ENCODE results near the gene ARHGAP5.

Gene ARHGAP5

DNA sequence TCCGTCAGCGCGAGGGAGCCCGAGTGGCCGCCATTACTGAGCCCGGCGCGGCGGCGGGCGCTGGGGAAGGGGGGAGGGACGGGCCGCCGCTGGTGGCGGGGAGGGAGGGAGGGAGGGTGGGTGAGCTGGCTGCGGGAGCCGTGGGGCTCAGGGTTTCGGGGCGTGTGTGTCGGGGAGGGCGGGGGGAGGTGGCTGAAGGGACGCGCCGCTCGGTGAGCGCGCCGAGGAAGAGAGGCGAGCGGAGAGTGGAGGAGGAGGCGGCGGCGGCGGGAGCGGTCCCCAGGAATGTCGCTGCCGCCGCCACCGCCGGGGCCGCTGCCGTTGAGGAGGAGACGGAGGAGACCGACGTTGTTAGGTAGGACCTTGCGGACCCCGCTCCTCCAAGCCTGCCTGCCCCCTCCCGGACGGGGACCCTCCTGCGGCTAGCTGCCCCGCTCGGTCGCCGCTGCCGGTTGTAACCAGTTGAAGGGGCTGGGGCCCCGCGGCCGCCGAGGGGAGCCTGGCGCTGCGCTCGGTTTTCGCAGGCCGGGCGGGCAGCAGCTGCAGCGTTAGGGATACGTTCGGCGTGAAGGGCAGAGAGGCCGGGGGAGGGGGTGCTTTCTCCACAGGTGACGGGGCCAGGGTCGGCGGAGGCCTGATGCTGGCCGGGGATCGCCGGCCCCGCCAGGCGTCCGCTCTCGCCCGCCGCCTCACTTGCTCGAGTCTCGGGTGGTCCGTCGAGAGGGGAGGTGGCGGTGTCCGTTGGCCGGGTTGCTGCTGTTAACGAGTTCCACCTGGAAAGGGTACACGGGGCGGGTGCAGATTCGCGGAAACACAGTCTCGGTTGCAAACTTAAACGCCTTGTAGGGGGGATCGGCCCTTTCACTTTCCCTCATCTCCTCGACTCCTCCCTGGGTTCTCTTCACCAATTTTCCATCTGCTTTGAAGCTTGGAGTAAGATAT, at the start of gene ARHGAP5:
Gene ARHGAP5 (plus strand): TSS at position 224 of the 942 bp plus-strand sequence. CDS start 13,366 bp downstream, outside the sequence.
- DNase-seq, result peak; percentile 67

GRCh38 chr14:32028599-32028998, 48.5 kb upstream of the ARHGAP5 start:
- no peak for DNase-seq

GRCh38 chr14:32033543-32033942, 43.6 kb upstream of the ARHGAP5 start:
- no peak for DNase-seq

DNA sequence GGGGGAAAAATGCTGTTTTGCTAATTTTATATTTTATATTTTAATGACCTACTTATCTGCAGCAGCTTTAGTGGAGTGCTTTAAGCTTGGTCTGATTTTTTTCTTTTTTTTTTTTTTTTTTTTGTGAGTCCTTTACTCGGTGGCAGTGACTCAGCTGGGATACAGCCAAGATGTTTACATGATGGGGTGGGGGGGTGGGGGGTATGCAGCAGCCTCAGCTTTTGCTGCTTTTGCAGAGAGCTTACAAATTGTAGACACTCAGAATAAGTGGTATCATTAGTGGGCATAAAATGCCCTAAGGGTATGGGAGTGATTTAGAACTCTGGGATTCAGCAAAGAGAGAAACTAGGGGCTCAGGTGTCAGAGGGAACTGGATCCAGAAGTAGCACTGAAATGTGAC, 38.2 kb upstream of the ARHGAP5 start:
- peak; percentile 96 for DNase-seq

DNA sequence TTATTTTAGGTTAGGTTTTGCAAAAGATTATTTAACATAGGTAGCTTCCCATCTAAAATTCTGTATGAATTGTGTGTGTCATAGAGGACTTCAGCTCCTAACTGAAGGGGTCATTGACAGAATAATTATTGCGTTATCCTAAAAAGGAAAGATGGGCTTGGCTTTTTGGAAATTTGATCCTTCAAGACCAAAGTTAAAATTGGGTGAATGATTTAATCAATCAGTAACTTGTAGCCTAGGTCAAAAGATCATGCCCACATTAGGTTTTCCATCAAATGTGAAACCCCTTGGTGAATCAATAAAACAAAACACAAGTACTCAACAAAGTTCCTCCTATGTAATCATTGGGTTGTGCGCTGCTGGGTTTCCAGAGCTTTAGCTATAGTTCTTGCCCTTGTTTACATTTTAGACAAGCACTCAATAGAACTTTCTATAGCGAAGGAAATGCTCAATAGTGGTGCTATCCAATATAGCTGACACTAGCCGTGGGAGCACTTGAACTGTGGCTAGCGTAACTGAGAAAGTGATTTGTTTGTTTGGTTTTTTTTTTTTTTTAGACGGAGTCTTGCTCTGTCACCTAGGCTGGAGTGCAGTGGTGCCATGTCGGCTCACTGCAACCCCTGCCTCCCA, 37.6 kb upstream of the ARHGAP5 start:
- DNase-seq, result no peak

DNA sequence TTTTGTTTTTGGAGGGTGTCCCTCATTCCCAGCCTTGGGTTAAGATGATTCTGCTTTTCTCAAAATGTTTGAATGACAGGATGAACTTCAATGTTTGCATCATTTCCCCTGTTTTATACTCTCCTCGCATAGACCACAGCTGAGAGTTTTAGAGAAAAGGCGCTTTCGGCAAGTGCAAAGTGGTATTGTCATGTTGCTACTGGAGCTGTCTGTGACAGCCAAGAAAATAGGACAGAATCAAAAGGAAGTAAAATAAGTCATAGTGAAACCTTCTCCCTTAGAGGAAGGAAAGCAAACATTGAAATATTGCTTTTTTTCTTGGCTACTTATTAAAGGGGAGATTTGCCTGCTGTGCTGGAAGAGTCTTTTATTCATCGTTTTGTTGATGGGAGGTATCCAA, 33.5 kb upstream of the ARHGAP5 start:
- peak; percentile 16 for DNase-seq

- DNase-seq, result peak; percentile 87
Measured at GRCh38 chr14:32044454-32044853, 32.6 kb upstream of the ARHGAP5 start.

GRCh38 chr14:32047791-32048190, 29.3 kb upstream of the ARHGAP5 start:
- no peak for DNase-seq

- no peak for DNase-seq
Measured at GRCh38 chr14:32049361-32050088, 27.6 kb upstream of the ARHGAP5 start.

DNA sequence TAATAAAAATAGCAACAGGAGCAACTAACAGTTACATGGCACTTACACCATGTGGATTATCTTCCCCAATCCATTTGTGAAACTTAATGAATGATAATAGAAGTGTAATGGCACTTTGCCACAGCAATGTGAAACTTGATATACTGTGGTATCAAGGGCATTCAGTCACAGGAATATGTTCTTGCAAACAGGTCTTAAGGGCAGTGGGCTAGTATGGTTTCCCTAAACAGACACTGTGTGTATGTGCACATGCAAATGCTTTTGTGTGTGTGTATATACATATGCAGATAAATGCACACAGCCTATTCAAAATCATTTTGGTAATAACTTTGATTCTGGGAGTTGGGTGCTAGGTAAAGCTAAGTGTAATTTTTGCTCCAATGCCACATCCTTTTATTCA, 26.2 kb upstream of the ARHGAP5 start:
- peak; percentile 38 for DNase-seq

DNA sequence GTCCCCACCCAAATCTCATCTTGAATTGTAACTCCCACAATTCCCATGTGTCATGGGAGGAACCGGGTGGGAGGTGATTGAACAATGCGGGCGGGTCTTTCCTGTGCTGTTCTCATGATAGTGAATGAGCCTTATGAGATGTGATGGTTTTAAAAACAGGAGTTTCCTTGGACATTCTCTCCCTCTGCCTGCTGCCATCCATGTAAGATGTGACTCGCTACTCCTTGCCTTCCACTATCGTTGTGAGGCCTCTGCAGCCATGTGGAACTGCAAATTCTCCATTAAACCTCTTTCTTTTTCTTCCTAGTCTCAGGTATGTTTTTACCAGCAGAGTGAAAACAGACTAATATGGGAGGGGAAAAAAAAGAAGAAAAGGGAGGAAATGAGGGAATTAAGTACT, 22.6 kb upstream of the ARHGAP5 start:
- no peak for DNase-seq

- no peak for DNase-seq
Measured at GRCh38 chr14:32055175-32055574, 21.9 kb upstream of the ARHGAP5 start.

- DNase-seq, result no peak
Measured at GRCh38 chr14:32059702-32060101, 17.4 kb upstream of the ARHGAP5 start.

DNA sequence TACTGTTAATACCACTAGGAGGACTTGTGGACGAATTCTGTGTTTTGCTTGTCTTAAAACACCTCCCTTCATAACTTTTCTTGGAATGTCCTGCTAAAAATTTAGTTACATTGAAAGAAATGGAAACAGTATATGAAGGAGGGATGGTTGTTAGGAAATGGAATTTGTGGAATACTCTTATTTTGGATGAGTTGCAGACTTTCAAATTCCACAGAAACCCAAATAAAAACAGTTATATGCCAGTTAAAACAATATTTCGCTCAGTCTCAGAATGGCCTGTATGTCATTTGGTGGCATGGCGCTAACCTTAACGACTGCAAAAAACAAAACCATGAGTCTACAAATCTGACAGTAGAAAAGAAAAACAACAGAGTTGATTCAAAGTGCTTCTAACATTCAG, 12.2 kb upstream of the ARHGAP5 start:
- DNase-seq, result no peak

- DNase-seq, result no peak
Measured at GRCh38 chr14:32068708-32069107, 8.4 kb upstream of the ARHGAP5 start.

DNA sequence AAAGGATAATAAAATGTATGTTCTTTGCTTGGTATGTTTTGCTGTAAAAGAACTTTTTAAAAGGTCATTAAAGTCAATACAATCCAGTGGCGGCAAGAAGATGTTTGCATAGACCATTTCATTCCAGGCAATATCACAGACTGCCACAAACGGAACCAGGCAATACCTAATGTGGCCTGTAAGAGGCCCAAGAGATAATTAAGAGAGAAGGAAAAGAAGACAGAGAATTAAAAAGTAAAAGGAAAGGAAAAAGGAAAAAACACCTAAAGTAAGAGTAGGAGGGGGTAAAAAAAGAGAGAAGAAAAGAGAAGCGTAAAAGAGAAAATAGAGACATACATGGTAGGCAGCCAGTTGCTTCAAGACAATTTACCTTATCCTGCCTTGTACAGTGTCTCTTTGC, 6.8 kb upstream of the ARHGAP5 start:
- DNase-seq, result no peak

DNA sequence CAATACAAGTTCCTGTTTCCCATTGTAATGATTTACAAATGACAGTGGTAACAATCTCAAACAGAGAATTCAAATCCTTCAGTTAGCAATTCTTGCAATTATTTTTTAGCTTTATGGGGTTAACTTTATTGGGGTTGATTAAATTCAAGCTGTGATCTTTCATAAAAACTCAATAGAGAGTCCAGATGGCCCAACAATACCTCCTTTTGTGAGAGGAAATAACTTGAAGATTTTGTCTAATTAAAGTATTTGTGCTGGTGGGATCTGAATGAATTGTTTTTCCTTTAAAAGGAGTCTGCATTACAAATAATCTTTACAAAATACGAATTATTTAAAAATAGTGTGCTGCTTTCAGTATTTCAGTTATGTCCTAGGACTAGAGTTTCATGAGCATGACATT, 4.4 kb upstream of the ARHGAP5 start:
- no peak for DNase-seq

- peak; percentile 83 for DNase-seq
Measured at GRCh38 chr14:32073537-32074189, 3.4 kb upstream of the ARHGAP5 start.

GRCh38 chr14:32074887-32075572, 2.1 kb upstream of the ARHGAP5 start:
- no peak for DNase-seq

DNA sequence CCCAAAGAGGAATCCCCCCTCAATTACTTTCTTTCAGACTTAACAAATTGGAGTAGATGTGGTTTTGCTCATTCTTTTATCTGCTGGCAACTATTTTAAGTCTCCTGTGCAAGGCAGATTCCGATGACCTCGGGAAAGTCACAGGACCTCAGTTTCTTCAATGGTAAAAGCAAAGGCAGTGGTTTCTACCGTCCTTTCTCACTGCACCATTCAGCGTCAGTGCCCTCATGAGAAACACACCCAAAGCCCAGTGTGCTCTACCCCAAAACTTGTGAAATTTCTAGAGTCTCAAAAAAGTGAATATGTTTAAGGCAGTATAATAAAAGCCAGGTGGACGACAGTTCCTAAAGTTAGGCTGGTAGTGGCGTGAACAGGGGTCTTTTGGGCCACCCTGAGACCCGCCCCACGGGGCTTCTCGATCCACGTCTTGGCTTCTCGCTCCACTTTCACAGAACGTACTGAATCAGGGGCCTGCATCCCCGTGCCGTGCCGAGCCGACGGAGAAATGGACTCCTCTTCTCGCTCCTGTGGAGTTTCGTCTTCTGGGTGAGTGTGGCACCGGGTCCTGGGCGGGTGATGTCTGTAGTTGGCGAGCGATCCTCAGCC, 1.3 kb upstream of the ARHGAP5 start:
- DNase-seq, result no peak

- DNase-seq, result peak; percentile 96
Measured at GRCh38 chr14:32076278-32077080, 625 bp upstream of the ARHGAP5 start.
